IgD-negative memory B cell (primary cell): ENCODE measurements around the gene RNF8. TPM values are rescaled to one million over a fixed set of nuclear protein-coding genes. Genes with fewer than 3 reads are reported as not detected.
"Not testable (repeated sequence)": the region's sequence is repeated elsewhere in the genome, so short reads cannot be mapped to it uniquely, and the experiment has no call there.

ENCODE experiments used
- H3K27ac Mint-ChIP-seq, 3 donors: one replicate each; pipeline ENCODE4 v1.8.0; 2020 to 2022; ENCODE audit warnings: mild to moderate bottlenecking in 3 of 3, mixed read lengths in 3 of 3, moderate library complexity in 1 of 3
- H3K27me3 Mint-ChIP-seq: one replicate; pipeline ENCODE4 v1.8.0; 2021; ENCODE audit warnings: mixed read lengths
- H3K36me3 Mint-ChIP-seq: one replicate; pipeline ENCODE4 v1.8.0; 2020; ENCODE audit warnings: mild to moderate bottlenecking, mixed read lengths
- H3K4me1 Mint-ChIP-seq, 3 donors: one replicate each; pipeline ENCODE4 v1.8.0; 2020 to 2022; ENCODE audit warnings: mixed read lengths in 3 of 3, mild to moderate bottlenecking in 1 of 3
- H3K4me3 Mint-ChIP-seq, 4 donors: one replicate each; pipeline ENCODE4 v1.8.0; 2020 to 2022; ENCODE audit warnings: mild to moderate bottlenecking in 4 of 4, mixed read lengths in 4 of 4, moderate library complexity in 3 of 4
- H3K9me3 Mint-ChIP-seq, 3 donors: one replicate each; pipeline ENCODE4 v1.8.0; 2020 to 2021; ENCODE audit warnings: mixed read lengths in 3 of 3, mild to moderate bottlenecking in 1 of 3
- polyA plus RNA-seq: library from polyadenylated mRNA; unstranded; fragments of 300-500 nt; fragmentation: Illumina TruSeq; gene quantifications from one replicate; pipeline ENCODE4 v1.2.3, GENCODE V29; 2021

The RNF8 gene
- polyA plus RNA-seq, 1 donor from 2014 or later = 15.4 TPM

GRCh38 chr6:37426945-37427510, 73.2 kb downstream of the RNF8 start:
- no peaks in the 10 kb centered on the region for H3K27me3 Mint-ChIP-seq
- peak overlapping the region in 1 of 4 donors; percentile 22 for H3K4me3 Mint-ChIP-seq
- peaks cover 0 to 3% (median 0%) of the 10 kb centered on the region in 3 donors for H3K9me3 Mint-ChIP-seq
- H3K36me3 Mint-ChIP-seq = no peaks in the 10 kb centered on the region
- peaks cover 1 to 4% (median 2%) of the 10 kb centered on the region in 3 donors for H3K4me1 Mint-ChIP-seq
- no peak overlapping the region for H3K27ac Mint-ChIP-seq

- H3K4me1 Mint-ChIP-seq = peaks cover 11 to 18% (median 13%) of the 10 kb centered on the region in 3 donors
- no peaks in the 10 kb centered on the region for H3K27me3 Mint-ChIP-seq
- H3K36me3 Mint-ChIP-seq = no peaks in the 10 kb centered on the region
- H3K27ac Mint-ChIP-seq = peak overlapping the region in 1 of 3 donors; percentile 67
- peaks cover 0 to 3% (median 0%) of the 10 kb centered on the region in 3 donors for H3K9me3 Mint-ChIP-seq
- H3K4me3 Mint-ChIP-seq = no peak overlapping the region
Observed at GRCh38 chr6:37429352-37429750, 75.6 kb downstream of the RNF8 start.

- Mint-ChIP-seq H3K4me3 (peak overlapping the region; percentile 91 to 99 (median 94)), H3K36me3 (no peaks in the 10 kb centered on the region), H3K9me3 (peaks cover 0 to 3% (median 0%) of the 10 kb centered on the region in 3 donors), H3K4me1 (peaks cover 15 to 25% (median 16%) of the 10 kb centered on the region in 3 donors), H3K27me3 (no peaks in the 10 kb centered on the region), H3K27ac (peak overlapping the region; percentile 93 to 97 (median 97))
Observed at GRCh38 chr6:37432590-37432915, 78.8 kb downstream of the RNF8 start.

GRCh38 chr6:37432916-37433656, 79.3 kb downstream of the RNF8 start, which contains the start of gene CMTR1:
TSS of gene CMTR1 (plus strand) at chr6:37433221. CDS start at chr6:37435630, 2,409 bp downstream.
- Mint-ChIP-seq H3K9me3 (peaks cover 0 to 3% (median 0%) of the 10 kb centered on the region in 3 donors), H3K27me3 (no peaks in the 10 kb centered on the region), H3K4me3 (peak within 1 kb of the TSS; percentile 91 to 99 (median 94)), H3K27ac (peak within 1 kb of the TSS; percentile 93 to 97 (median 97)), H3K4me1 (peaks cover 16 to 28% (median 18%) of the 10 kb centered on the region in 3 donors), H3K36me3 (no peaks in the 10 kb centered on the region)

- Mint-ChIP-seq H3K36me3 (no peaks in the 10 kb centered on the region), H3K27ac (peak overlapping the region; percentile 93 to 97 (median 97)), H3K4me3 (peak overlapping the region; percentile 91 to 99 (median 94)), H3K9me3 (peaks cover 0 to 3% (median 0%) of the 10 kb centered on the region in 3 donors), H3K4me1 (peaks cover 16 to 28% (median 18%) of the 10 kb centered on the region in 3 donors), H3K27me3 (no peaks in the 10 kb centered on the region)
Observed at GRCh38 chr6:37433657-37434271, 80.0 kb downstream of the RNF8 start.

GRCh38 chr6:37435373-37435772, 81.6 kb downstream of the RNF8 start:
- H3K4me1 Mint-ChIP-seq = peaks cover 14 to 30% (median 20%) of the 10 kb centered on the region in 3 donors
- no peaks in the 10 kb centered on the region for H3K9me3 Mint-ChIP-seq
- peak overlapping the region; percentile 43 to 78 (median 77) for H3K27ac Mint-ChIP-seq
- H3K27me3 Mint-ChIP-seq = no peaks in the 10 kb centered on the region
- H3K4me3 Mint-ChIP-seq = peak overlapping the region in 1 of 4 donors; percentile 91
- H3K36me3 Mint-ChIP-seq = no peaks in the 10 kb centered on the region

- peak overlapping the region in 2 of 3 donors; percentile 77 to 78 for H3K27ac Mint-ChIP-seq
- no peaks in the 10 kb centered on the region for H3K9me3 Mint-ChIP-seq
- H3K27me3 Mint-ChIP-seq = no peaks in the 10 kb centered on the region
- H3K4me1 Mint-ChIP-seq = peaks cover 14 to 32% (median 20%) of the 10 kb centered on the region in 3 donors
- peak overlapping the region in 1 of 4 donors; percentile 91 for H3K4me3 Mint-ChIP-seq
- no peaks in the 10 kb centered on the region for H3K36me3 Mint-ChIP-seq
Observed at GRCh38 chr6:37435816-37436215, 82.0 kb downstream of the RNF8 start.

- Mint-ChIP-seq H3K27me3 (no peaks in the 10 kb centered on the region), H3K36me3 (peaks cover 2% of the 10 kb centered on the region), H3K9me3 (no peaks in the 10 kb centered on the region), H3K4me1 (peaks cover 13 to 30% (median 26%) of the 10 kb centered on the region in 3 donors), H3K4me3 (peak overlapping the region in 1 of 4 donors; percentile 8), H3K27ac (peak overlapping the region in 1 of 3 donors; percentile 44)
Observed at GRCh38 chr6:37438930-37439329, 85.1 kb downstream of the RNF8 start.

GRCh38 chr6:37441651-37442050, 87.9 kb downstream of the RNF8 start:
- Mint-ChIP-seq H3K27me3 (no peaks in the 10 kb centered on the region), H3K9me3 (no peaks in the 10 kb centered on the region), H3K4me1 (peaks cover 9 to 23% (median 18%) of the 10 kb centered on the region in 3 donors), H3K27ac (peak overlapping the region; percentile 59 to 62 (median 59)), H3K36me3 (peaks cover 12% of the 10 kb centered on the region), H3K4me3 (no peak overlapping the region)

- peak overlapping the region; percentile 58 to 95 (median 81) for H3K27ac Mint-ChIP-seq
- H3K27me3 Mint-ChIP-seq = no peaks in the 10 kb centered on the region
- H3K4me3 Mint-ChIP-seq = peak overlapping the region; percentile 55 to 93 (median 68)
- H3K4me1 Mint-ChIP-seq = peaks cover 9 to 21% (median 18%) of the 10 kb centered on the region in 3 donors
- H3K36me3 Mint-ChIP-seq = peaks cover 12% of the 10 kb centered on the region
- H3K9me3 Mint-ChIP-seq = no peaks in the 10 kb centered on the region
Observed at GRCh38 chr6:37442416-37443215, 88.8 kb downstream of the RNF8 start.

GRCh38 chr6:37443216-37443542, 89.4 kb downstream of the RNF8 start:
- peaks cover 9 to 19% (median 15%) of the 10 kb centered on the region in 3 donors for H3K4me1 Mint-ChIP-seq
- H3K9me3 Mint-ChIP-seq, H3K27me3 Mint-ChIP-seq: not testable (repeated sequence)
- peak overlapping the region in 2 of 3 donors; percentile 58 to 81 for H3K27ac Mint-ChIP-seq
- H3K4me3 Mint-ChIP-seq = peak overlapping the region; percentile 46 to 93 (median 68)
- H3K36me3 Mint-ChIP-seq = peaks cover 12% of the 10 kb centered on the region

Other genes with a start within 250 kb of the RNF8 start
- gene PIM1, start 183.8 kb upstream of the RNF8 start, polyA plus RNA-seq = 31.1 TPM
- gene TBC1D22B, start 96.2 kb upstream of the RNF8 start, polyA plus RNA-seq = 6.9 TPM
- not detected for gene TMEM217, start 95.8 kb upstream of the RNF8 start, polyA plus RNA-seq
- 27.5 TPM for gene CMTR1, start 79.2 kb downstream of the RNF8 start, polyA plus RNA-seq
- gene CCDC167, start 145.9 kb downstream of the RNF8 start, polyA plus RNA-seq = 82.4 TPM